Fibroblast of lung (primary cell): Measurements from ENCODE around the gene MLC1.

Experiments used
- CTCF ChIP-seq, 2 donors: IDR thresholded peaks in 1 of 2; conservative IDR thresholded peaks in 1 of 2; 1 replicate in 1 of 2; 2 replicates in 1 of 2; pipeline ENCODE4 v1.5.1; 2011 to 2012; ENCODE audit warnings: low read length in 2 of 2, control low read depth in 1 of 2, inconsistent platforms in 1 of 2, low read depth in 1 of 2, mild to moderate bottlenecking in 1 of 2
- EZH2 ChIP-seq: IDR thresholded peaks from 2 replicates; pipeline ENCODE4 v1.5.1; 2012; ENCODE audit warnings: low read length, control low read depth, mild to moderate bottlenecking; ENCODE audit errors: missing control alignments

DNA sequence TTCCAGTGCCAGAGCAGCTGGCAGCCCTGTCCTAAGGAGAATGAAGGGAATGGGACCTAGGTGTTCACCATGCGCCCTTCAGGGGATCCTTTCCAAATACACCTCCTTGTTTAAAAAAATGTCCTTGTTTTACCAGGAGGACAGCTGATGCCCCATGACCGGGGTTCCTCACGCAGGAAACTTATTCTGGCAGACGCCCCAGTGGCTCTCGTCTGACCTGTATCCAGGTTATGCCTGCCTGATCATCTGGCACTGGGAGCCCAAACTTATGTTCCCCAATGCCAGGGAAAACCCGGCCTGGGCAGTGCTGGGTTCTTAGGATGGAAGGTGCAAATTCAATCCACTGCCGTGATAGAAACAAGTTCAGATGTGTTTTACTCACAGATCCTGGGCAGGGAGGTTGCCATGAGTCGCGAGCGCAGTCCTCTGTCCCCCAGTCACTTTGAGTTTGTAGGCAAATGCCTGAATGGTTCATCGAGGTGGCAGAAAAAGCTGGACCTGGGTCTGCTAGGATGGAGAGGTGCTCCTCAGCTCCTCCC lies 36.0 kb upstream of the MLC1 start:
- TF ChIP-seq CTCF (conservative IDR thresholded peaks at IDR 0.05 in 1 of 2, IDR thresholded peaks at IDR 0.05 in 1 of 2; ENCODE audit: low read depth in 1 of 2, low read length in 2 of 2): no peak
- TF ChIP-seq EZH2: no peak
